ENCODE results near the gene FAM193A. TPM values are rescaled to one million over a fixed set of nuclear protein-coding genes. Genes with fewer than 3 reads are reported as not detected.

FAM193A gene
- polyA plus RNA-seq, 1 donor (not counting 4 experiments of a cell fraction or from before 2014, with no cell fraction given): 3.6 TPM

DNA sequence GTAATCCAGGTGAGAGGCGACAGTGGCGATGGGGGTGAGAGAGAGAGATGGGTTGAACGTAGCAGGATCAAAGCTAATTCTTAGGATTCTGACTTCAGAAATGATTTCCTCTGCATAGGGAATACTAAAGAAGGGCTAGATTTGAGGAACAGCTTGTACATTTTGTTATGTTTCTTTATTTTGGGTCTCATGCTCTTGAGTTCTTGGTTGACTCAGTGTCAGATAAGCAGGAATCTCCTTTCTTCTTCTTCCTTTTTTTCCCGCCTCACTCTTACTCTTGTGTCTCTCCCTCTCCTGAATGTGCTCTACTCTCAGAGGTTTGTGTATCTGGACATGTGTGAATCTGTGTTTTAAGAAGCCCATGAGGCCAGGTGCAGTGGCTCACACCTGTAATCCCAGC, 36.4 kb downstream of the FAM193A start:
- H4K20me1 ChIP-seq (ENCODE audit: control insufficient read depth, extremely low read depth, insufficient read depth, low read length): peaks cover 5% of the 10 kb centered on the region

DNA sequence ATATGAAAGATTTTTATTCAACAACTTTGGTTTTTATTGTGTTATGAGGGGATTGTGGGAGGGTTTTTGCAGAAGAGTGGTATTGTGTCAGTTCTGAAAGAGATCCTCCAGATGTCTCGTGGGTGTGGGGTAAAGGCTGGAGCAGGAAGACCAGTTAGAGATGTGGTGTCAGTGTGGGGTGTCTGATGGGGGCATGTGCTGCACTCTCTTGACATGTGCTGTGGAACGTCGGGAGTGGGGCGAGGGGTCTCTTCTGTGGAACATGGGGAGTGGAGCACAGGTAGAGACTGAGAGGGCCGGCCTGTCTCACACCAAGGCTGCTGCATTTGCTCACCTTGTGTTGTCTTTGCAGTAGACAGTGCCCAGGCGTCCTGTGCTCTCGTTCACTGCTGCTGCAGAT, 37.6 kb downstream of the FAM193A start:
- no peak for TF ChIP-seq EZH2 (IDR thresholded peaks at IDR 0.05; ENCODE audit: low read length)
- TF ChIP-seq, protein P1, sequence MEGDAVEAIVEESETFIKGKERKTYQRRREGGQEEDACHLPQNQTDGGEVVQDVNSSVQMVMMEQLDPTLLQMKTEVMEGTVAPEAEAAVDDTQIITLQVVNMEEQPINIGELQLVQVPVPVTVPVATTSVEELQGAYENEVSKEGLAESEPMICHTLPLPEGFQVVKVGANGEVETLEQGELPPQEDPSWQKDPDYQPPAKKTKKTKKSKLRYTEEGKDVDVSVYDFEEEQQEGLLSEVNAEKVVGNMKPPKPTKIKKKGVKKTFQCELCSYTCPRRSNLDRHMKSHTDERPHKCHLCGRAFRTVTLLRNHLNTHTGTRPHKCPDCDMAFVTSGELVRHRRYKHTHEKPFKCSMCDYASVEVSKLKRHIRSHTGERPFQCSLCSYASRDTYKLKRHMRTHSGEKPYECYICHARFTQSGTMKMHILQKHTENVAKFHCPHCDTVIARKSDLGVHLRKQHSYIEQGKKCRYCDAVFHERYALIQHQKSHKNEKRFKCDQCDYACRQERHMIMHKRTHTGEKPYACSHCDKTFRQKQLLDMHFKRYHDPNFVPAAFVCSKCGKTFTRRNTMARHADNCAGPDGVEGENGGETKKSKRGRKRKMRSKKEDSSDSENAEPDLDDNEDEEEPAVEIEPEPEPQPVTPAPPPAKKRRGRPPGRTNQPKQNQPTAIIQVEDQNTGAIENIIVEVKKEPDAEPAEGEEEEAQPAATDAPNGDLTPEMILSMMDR (optimal IDR thresholded peaks at IDR 0.05 in 1 of 3, IDR thresholded peaks at IDR 0.05 in 1 of 3, conservative IDR thresholded peaks at IDR 0.05 in 1 of 3; ENCODE audit: extremely low read depth in 1 of 3, insufficient read depth in 2 of 3, low read length in 3 of 3): no peak
- H3K79me2 ChIP-seq (ENCODE audit: control insufficient read depth, insufficient read depth, low read length): peaks cover 89% of the 10 kb centered on the region
- no peaks in the 10 kb centered on the region for H3K9me1 ChIP-seq (ENCODE audit: control insufficient read depth, extremely low read depth, insufficient read depth, low read length)
- H3K36me3 ChIP-seq (ENCODE audit: control insufficient read depth in 2 of 2, extremely low read depth in 1 of 2, insufficient read depth in 2 of 2, low read length in 2 of 2): no peaks in the 10 kb centered on the region
- no peaks in the 10 kb centered on the region for H3K9me3 ChIP-seq (ENCODE audit: control insufficient read depth, low read depth, low read length)
- H3K27me3 ChIP-seq (ENCODE audit: control insufficient read depth, extremely low read depth, insufficient read depth, low read length): no peaks in the 10 kb centered on the region
- dilution Hi-C loops (cut with MboI; ENCODE audit: extremely low pct_ligation_motif_present, low sequenced_read_pairs): no loop called here
- H3K4me2 ChIP-seq (ENCODE audit: control insufficient read depth, extremely low read depth, insufficient read depth, low read depth, low read length): no peak overlapping the region
- H2AFZ ChIP-seq (ENCODE audit: control insufficient read depth, low read length): no peak overlapping the region
- no peak overlapping the region for H3K9ac ChIP-seq (ENCODE audit: control insufficient read depth, extremely low read depth, insufficient read depth, low read length)
- H4K20me1 ChIP-seq (ENCODE audit: control insufficient read depth, extremely low read depth, insufficient read depth, low read length): peaks cover 3% of the 10 kb centered on the region
- H3K27ac ChIP-seq (ENCODE audit: control insufficient read depth, insufficient read depth, low read length): no peak overlapping the region
- no peaks in the 10 kb centered on the region for H3K4me1 ChIP-seq (ENCODE audit: control insufficient read depth, extremely low read depth, insufficient read depth, low read length)
- no peak for DNase-seq (ENCODE audit: low read depth, low spot score)
- H3K4me3 ChIP-seq (ENCODE audit: control insufficient read depth in 2 of 3, extremely low read depth in 1 of 3, insufficient read depth in 2 of 3, low read depth in 1 of 3, low read length in 3 of 3): no peak overlapping the region
- FAIRE-seq: no peak

More for the DNA sequence above, 36.4 kb downstream of the FAM193A start:
- no peak overlapping the region for H3K4me2 ChIP-seq (ENCODE audit: control insufficient read depth, extremely low read depth, insufficient read depth, low read depth, low read length)
- no peaks in the 10 kb centered on the region for H3K27me3 ChIP-seq (ENCODE audit: control insufficient read depth, extremely low read depth, insufficient read depth, low read length)
- H3K79me2 ChIP-seq (ENCODE audit: control insufficient read depth, insufficient read depth, low read length): peaks cover 88% of the 10 kb centered on the region
- H2AFZ ChIP-seq (ENCODE audit: control insufficient read depth, low read length): no peak overlapping the region
- TF ChIP-seq EZH2 (IDR thresholded peaks at IDR 0.05; ENCODE audit: low read length): no peak
- TF ChIP-seq, protein P1 (optimal IDR thresholded peaks at IDR 0.05 in 1 of 3, IDR thresholded peaks at IDR 0.05 in 1 of 3, conservative IDR thresholded peaks at IDR 0.05 in 1 of 3; ENCODE audit: extremely low read depth in 1 of 3, insufficient read depth in 2 of 3, low read length in 3 of 3): no peak
- H3K9me1 ChIP-seq (ENCODE audit: control insufficient read depth, extremely low read depth, insufficient read depth, low read length): no peaks in the 10 kb centered on the region
- no peaks in the 10 kb centered on the region for H3K9me3 ChIP-seq (ENCODE audit: control insufficient read depth, low read depth, low read length)
- peaks cover 0 to 1% of the 10 kb centered on the region in 2 experiments for H3K36me3 ChIP-seq (ENCODE audit: control insufficient read depth in 2 of 2, extremely low read depth in 1 of 2, insufficient read depth in 2 of 2, low read length in 2 of 2)
- no peak for FAIRE-seq
- dilution Hi-C loops (cut with MboI; ENCODE audit: extremely low pct_ligation_motif_present, low sequenced_read_pairs): no loop called here
- H3K4me3 ChIP-seq (ENCODE audit: control insufficient read depth in 2 of 3, extremely low read depth in 1 of 3, insufficient read depth in 2 of 3, low read depth in 1 of 3, low read length in 3 of 3): no peak overlapping the region
- H3K27ac ChIP-seq (ENCODE audit: control insufficient read depth, insufficient read depth, low read length): no peak overlapping the region
- no peak overlapping the region for H3K9ac ChIP-seq (ENCODE audit: control insufficient read depth, extremely low read depth, insufficient read depth, low read length)
- H3K4me1 ChIP-seq (ENCODE audit: control insufficient read depth, extremely low read depth, insufficient read depth, low read length): no peaks in the 10 kb centered on the region
- DNase-seq (ENCODE audit: low read depth, low spot score): no peak
